ENCODE data around the gene MRPS18C.
"Not testable (repeated sequence)": the region's sequence is repeated elsewhere in the genome, so short reads cannot be mapped to it uniquely, and the experiment has no call there.

MRPS18C gene

GRCh38 chr4:83498187-83498586 lies 42.3 kb downstream of the MRPS18C start:
- DNase-seq, result no peak

- DNase-seq, result not testable (repeated sequence)
Observed at GRCh38 chr4:83501671-83502070, 45.8 kb downstream of the MRPS18C start.

- no peak for DNase-seq
Observed at GRCh38 chr4:83503974-83504373, 48.1 kb downstream of the MRPS18C start.

GRCh38 chr4:83504503-83504902 lies 48.6 kb downstream of the MRPS18C start:
- no peak for DNase-seq

GRCh38 chr4:83504996-83505395 lies 49.1 kb downstream of the MRPS18C start:
- no peak for DNase-seq

GRCh38 chr4:83509156-83509585 lies 53.3 kb downstream of the MRPS18C start:
- not testable (repeated sequence) for DNase-seq

GRCh38 chr4:83510442-83510841 lies 54.6 kb downstream of the MRPS18C start:
- no peak for DNase-seq

Data from eye (tissue), 1 donor.